ENCODE results near the gene GLP2R. TPM values are rescaled to one million over a fixed set of nuclear protein-coding genes. Genes with fewer than 3 reads are reported as not detected.

Gene GLP2R
- total and polyA plus RNA-seq, 2 of the 13 experiments (the other 11 are each of a cell fraction or from before 2014, with no cell fraction given) = 0.65 to 1.4 TPM

DNA sequence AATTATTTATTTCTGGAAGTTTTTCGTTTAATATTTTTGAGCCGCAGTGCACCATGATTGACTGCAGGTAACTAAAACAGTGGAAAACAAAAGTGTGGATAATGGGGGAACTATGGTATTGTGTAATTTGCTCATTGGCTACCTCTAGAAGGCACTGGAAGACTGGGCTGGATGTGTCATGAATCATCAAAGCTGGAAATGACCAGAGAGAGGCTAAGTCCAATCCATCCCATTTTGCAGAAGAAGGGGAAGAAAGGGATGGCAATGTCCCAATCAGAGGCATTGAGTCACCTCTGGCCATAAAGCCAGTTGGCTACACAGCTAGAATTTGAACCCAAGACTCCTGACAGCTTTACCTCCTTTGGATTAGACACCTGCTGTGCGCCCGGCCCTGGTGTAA lies 29.3 kb downstream of the GLP2R start:
- H3K9me3 ChIP-seq (ENCODE audit: low read length) = no peaks in the 10 kb centered on the region
- no peaks in the 10 kb centered on the region for H3K4me1 ChIP-seq (ENCODE audit: insufficient read depth, low read length)
- H3K4me2 ChIP-seq (ENCODE audit: low read depth, low read length) = no peak overlapping the region
- H3K79me2 ChIP-seq (ENCODE audit: insufficient read depth, low read length) = no peaks in the 10 kb centered on the region
- in situ Hi-C loops (cut with HindIII; ENCODE audit: extremely low pct_ligation_motif_present, low pct_unique_long_range_greater_than_20kb) = no loop called here
- ATAC-seq (no peak), FAIRE-seq (no peak), DNase-seq (ENCODE audit: low spot score) (no peak)
- 13% methylated on average over 4 of the region's 4 CpGs for WGBS (ENCODE audit: low lambda C conversion rate)
- ChIA-PET POLR2A (no interaction called here), CTCF (ENCODE audit: low intra/inter-chr PET ratio, low total read pairs) (no interaction called here)
- no peaks in the 10 kb centered on the region for H3K36me3 ChIP-seq (replicated peaks in 1 of 2; ENCODE audit: control insufficient read depth in 1 of 2, insufficient read depth in 2 of 2, low read length in 2 of 2)
- H2AFZ ChIP-seq (ENCODE audit: low read length) = no peak overlapping the region
- BruUV-seq (replicated peaks) = no TSS peak
- H3K9ac ChIP-seq (ENCODE audit: insufficient read depth, low read depth, low read length) = no peak overlapping the region
- no peaks in the 10 kb centered on the region for H3K27me3 ChIP-seq (ENCODE audit: control insufficient read depth in 1 of 2, insufficient read depth in 2 of 2, low read length in 2 of 2)
- no peak overlapping the region for H3K27ac ChIP-seq (ENCODE audit: extremely low read length, insufficient read depth, low read length)
- H3K4me3 ChIP-seq (replicated peaks in 1 of 3; ENCODE audit: insufficient read depth in 1 of 3, low read depth in 2 of 3, low read length in 3 of 3) = no peak overlapping the region
- intact Hi-C loops (cut with micrococcal nuclease; ENCODE audit: unreplicated experiment) = no loop called here
- H4K20me1 ChIP-seq (ENCODE audit: insufficient read depth, low read length) = no peaks in the 10 kb centered on the region
- TF ChIP-seq ZNF703 (CRISPR knock-in tag; IDR thresholded peaks at IDR 0.05; ENCODE audit: borderline replicate concordance) (no peak), MIER2 (CRISPR knock-in tag; IDR thresholded peaks at IDR 0.05) (no peak), HHEX (CRISPR knock-in tag; IDR thresholded peaks at IDR 0.05) (no peak), ZNF143 (CRISPR knock-in tag; IDR thresholded peaks at IDR 0.05) (no peak), MBNL3 (CRISPR knock-in tag; conservative IDR thresholded peaks at IDR 0.05) (no peak), SUZ12 (IDR thresholded peaks at IDR 0.05; ENCODE audit: low read depth, low read length) (no peak), PHF8 (CRISPR knock-in tag; IDR thresholded peaks at IDR 0.05) (no peak), ZNF101 (CRISPR knock-in tag; IDR thresholded peaks at IDR 0.05; ENCODE audit: borderline replicate concordance, low read depth) (no peak), MIER3 (CRISPR knock-in tag; IDR thresholded peaks at IDR 0.05; ENCODE audit: borderline replicate concordance) (no peak), MAF1 (CRISPR knock-in tag; IDR thresholded peaks at IDR 0.05; ENCODE audit: borderline replicate concordance) (no peak), MYC (CRISPR knock-in tag; IDR thresholded peaks at IDR 0.05; ENCODE audit: borderline replicate concordance) (no peak), ZBTB1 (CRISPR knock-in tag; IDR thresholded peaks at IDR 0.05; ENCODE audit: borderline replicate concordance) (no peak)
- TF ChIP-seq, protein P1, sequence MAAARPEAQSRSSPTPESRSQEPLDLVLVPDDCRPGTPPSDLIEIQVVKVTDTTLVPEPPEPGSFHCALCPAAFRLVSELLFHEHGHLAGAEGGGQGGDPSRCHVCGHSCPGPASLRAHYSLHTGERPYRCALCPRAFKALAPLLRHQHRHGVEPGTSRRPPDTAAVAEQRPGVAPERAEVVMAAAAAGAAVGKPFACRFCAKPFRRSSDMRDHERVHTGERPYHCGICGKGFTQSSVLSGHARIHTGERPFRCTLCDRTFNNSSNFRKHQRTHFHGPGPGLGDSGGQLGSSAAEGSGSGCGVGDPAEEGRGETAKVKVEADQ (CRISPR knock-in tag; IDR thresholded peaks at IDR 0.05; ENCODE audit: borderline replicate concordance) = no peak
- TF ChIP-seq, protein P2, sequence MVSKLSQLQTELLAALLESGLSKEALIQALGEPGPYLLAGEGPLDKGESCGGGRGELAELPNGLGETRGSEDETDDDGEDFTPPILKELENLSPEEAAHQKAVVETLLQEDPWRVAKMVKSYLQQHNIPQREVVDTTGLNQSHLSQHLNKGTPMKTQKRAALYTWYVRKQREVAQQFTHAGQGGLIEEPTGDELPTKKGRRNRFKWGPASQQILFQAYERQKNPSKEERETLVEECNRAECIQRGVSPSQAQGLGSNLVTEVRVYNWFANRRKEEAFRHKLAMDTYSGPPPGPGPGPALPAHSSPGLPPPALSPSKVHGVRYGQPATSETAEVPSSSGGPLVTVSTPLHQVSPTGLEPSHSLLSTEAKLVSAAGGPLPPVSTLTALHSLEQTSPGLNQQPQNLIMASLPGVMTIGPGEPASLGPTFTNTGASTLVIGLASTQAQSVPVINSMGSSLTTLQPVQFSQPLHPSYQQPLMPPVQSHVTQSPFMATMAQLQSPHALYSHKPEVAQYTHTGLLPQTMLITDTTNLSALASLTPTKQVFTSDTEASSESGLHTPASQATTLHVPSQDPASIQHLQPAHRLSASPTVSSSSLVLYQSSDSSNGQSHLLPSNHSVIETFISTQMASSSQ (IDR thresholded peaks at IDR 0.05; ENCODE audit: low read depth) = no peak
- TF ChIP-seq, protein P2 (CRISPR knock-in tag; IDR thresholded peaks at IDR 0.05; ENCODE audit: borderline replicate concordance) = no peak
- TF ChIP-seq, protein P3, sequence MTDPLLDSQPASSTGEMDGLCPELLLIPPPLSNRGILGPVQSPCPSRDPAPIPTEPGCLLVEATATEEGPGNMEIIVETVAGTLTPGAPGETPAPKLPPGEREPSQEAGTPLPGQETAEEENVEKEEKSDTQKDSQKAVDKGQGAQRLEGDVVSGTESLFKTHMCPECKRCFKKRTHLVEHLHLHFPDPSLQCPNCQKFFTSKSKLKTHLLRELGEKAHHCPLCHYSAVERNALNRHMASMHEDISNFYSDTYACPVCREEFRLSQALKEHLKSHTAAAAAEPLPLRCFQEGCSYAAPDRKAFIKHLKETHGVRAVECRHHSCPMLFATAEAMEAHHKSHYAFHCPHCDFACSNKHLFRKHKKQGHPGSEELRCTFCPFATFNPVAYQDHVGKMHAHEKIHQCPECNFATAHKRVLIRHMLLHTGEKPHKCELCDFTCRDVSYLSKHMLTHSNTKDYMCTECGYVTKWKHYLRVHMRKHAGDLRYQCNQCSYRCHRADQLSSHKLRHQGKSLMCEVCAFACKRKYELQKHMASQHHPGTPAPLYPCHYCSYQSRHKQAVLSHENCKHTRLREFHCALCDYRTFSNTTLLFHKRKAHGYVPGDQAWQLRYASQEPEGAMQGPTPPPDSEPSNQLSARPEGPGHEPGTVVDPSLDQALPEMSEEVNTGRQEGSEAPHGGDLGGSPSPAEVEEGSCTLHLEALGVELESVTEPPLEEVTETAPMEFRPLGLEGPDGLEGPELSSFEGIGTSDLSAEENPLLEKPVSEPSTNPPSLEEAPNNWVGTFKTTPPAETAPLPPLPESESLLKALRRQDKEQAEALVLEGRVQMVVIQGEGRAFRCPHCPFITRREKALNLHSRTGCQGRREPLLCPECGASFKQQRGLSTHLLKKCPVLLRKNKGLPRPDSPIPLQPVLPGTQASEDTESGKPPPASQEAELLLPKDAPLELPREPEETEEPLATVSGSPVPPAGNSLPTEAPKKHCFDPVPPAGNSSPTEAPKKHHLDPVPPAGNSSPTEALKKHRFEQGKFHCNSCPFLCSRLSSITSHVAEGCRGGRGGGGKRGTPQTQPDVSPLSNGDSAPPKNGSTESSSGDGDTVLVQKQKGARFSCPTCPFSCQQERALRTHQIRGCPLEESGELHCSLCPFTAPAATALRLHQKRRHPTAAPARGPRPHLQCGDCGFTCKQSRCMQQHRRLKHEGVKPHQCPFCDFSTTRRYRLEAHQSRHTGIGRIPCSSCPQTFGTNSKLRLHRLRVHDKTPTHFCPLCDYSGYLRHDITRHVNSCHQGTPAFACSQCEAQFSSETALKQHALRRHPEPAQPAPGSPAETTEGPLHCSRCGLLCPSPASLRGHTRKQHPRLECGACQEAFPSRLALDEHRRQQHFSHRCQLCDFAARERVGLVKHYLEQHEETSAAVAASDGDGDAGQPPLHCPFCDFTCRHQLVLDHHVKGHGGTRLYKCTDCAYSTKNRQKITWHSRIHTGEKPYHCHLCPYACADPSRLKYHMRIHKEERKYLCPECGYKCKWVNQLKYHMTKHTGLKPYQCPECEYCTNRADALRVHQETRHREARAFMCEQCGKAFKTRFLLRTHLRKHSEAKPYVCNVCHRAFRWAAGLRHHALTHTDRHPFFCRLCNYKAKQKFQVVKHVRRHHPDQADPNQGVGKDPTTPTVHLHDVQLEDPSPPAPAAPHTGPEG (CRISPR knock-in tag; IDR thresholded peaks at IDR 0.05) = no peak
